HK-2 (cell line): ENCODE measurements around the gene MGAT5.

Experiments used
- DNase-seq: peaks from one replicate; pipeline ENCODE4 v3.0.0-alpha.2; 2018; ENCODE audit not compliant: unreplicated experiment

The MGAT5 gene

GRCh38 chr2:134449751-134450513 is 196.1 kb downstream of the MGAT5 start:
- DNase-seq = no peak

- DNase-seq = no peak
Observed at GRCh38 chr2:134451347-134451630, 197.4 kb downstream of the MGAT5 start.

GRCh38 chr2:134452042-134452733 is 198.3 kb downstream of the MGAT5 start:
- DNase-seq = no peak

DNA sequence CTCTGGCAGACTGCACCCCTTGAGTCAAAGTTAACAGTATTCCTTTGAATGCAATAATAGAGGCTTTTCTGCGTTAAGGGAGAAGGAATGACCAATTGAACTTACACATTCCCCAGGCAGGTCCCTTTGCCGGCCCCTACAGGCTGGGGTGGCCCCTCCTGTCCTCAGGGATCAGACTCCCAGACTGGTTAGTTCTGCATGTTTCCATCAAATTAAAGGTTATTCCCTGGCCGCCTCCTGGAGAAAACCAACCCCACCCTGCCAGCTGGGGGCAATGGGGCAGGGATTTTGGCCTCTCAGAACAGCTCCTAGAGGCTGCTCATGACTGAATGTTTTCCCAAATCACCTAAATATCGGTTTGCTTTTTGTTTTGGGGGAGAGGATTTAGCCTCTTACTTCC is 199.6 kb downstream of the MGAT5 start:
- no peak for DNase-seq

DNA sequence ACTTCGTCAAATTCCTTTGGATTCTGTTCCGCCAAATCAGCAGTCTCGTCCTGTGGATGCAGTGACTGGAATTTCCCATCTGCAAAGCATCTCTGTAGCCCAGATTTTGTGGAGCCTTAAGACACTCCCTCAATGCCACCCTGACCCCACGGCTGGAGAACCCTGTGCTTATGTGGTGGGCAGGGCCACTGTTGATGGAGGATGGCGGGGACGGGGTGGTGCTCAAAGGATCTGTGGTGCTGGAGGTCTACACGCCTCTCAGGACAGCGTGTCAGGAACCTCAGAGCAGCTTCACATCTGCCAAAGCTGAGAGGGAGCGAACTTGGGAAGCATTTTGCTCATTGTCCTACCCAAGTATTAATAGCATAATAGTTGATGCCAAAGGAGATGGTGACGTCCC is 200.1 kb downstream of the MGAT5 start:
- DNase-seq = no peak

DNA sequence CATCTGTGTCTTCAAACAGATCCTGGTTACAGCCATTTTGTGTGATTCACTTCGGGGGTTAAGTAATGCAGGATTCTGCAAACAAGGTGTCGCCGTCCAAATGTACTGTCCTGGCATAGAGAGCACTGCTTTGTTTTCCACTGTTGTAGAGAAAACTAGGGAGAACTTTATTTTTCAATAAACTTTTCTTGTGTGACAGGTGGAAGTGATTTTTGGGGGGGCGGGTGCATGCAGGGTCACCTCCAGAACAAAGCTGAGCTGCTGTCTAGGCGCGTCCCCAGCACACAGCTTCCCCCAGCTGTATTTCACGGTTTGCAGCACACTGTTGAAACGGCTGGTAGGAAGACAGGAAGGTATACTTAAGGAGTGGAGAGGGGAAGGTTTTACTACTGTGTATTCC is 200.6 kb downstream of the MGAT5 start:
- DNase-seq = no peak

DNA sequence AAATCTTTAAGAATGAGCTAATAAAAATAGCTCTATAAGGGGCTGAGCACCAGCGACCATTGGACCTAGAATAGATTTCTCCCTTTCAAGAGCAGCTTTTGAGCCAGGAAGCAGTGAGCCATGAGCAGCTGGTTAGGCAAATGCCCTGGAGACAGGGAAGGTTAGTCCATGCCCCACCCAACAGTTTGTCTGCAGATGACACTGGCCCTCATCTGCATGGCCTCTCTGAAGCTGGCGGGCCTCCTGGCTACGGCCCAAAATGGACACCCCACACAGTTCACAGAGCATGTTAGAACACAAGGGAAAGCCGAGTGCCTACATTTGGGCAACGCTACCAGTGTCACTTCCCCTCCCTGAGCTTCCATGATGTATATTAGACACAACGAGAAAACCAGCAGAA is 201.1 kb downstream of the MGAT5 start:
- DNase-seq = no peak

GRCh38 chr2:134455426-134455825 is 201.6 kb downstream of the MGAT5 start:
- no peak for DNase-seq

- no peak for DNase-seq
Observed at GRCh38 chr2:134457353-134457752, 203.5 kb downstream of the MGAT5 start.

DNA sequence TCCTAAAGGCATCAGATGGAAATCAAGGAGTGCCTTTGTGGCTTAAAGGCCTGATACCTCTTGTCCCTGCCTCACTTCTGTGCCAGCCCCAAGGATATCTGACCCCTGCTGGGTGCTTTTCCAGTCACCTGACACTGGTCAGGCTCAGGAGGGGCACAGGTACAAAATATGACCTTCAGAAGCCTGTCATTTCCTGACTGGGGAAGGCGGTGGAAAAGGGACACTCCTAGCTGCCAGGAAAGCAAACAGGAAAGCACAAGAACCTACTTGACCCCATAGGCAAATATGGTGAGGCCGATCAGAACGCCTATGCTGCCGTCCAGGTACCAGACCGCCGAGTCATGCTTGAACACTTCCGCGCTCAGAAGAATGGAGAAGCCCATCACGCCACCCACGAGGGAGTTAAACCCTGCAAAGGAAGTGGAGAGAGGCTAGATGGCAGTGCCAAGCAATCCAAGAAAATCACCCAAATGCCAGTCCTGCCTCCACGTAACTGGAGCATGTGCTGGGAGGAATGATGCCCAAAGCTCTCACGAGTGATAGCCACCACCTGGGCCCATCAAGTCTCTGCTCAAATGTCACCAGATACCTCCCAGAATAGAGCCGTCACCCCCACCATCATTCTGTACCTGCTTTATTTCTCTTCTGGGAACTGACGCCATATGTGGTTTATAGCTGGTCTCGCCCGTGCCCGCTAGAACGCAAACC is 204.0 kb downstream of the MGAT5 start:
- DNase-seq = no peak

GRCh38 chr2:134458473-134458853 is 204.6 kb downstream of the MGAT5 start:
- DNase-seq = no peak

DNA sequence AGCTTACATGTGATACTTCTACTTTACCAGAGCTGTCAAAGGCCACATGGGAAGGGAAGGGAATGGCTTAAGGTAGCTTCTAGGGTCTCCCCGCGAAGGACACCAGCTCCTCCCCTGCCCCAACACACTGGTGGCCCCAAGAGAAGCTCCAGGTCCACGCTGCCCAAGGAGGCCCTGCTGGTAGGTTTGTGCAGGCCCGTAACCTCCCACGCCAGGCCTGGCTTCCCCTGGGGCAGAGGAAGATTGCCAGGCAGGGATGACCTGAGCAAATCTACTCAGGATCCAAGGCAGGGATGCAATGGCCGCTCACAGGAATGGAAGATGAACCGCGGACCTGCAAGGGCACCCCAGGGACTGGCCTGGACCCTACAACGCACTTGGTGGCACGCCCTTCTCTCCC is 205.1 kb downstream of the MGAT5 start:
- DNase-seq = no peak

DNA sequence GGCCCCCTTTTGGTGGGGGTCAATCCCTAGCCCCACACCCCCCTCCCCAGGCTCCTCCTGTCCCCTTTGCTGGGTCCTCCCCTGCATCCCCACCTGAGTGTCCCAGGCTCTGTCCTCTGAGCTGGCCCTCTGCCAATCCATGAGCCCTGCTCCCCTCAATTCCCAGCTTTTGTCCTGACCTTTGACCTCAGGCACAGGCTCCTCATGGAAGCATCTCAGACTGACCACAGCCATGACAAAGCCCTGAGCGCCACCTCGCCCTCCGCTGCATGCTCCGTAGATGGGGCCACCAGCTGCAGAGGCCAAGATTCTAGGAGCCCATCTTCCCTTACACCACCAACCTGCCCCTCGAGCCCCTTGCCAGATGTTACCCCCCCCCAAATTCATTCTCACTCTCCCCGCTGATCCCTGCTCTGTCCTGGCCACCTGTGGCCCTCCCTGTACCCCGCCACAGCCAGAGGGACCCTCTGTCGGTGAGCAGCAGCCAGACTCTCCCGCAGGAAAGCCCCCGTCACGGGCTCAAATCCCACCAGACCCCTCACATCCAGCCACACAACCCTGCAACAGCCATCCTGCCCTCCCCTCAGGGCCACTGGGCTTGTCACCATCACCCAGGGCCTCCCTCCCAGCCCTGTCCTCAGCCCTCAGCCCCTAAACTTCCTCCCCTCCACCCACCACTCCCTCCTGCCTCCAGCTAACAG is 206.0 kb downstream of the MGAT5 start:
- DNase-seq = no peak

DNA sequence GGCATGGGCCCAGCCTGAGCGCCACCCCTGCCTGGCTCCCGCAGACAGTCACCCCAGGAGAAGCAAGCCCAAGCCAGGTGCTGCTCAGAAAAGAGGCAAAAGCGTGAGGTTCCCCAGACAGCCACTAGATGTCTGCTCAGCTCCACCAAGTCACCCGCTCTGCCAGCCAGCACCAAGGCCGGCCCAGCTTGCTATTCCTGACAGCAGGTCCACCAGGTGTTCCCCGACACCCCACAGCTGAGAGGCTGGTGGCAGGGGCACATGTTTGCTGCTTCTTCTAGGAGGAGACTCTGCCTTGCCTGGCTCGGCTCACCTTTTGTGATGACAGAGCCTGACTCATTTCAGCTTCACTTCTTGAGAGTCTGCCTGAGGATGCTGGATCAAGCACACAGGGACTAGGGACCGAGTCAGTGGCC is 206.7 kb downstream of the MGAT5 start:
- peak; percentile 58 for DNase-seq

GRCh38 chr2:134461511-134461910 is 207.6 kb downstream of the MGAT5 start:
- DNase-seq = peak; percentile 45

- no peak for DNase-seq
Observed at GRCh38 chr2:134462275-134462674, 208.4 kb downstream of the MGAT5 start.

GRCh38 chr2:134462791-134463698 is 209.2 kb downstream of the MGAT5 start:
- DNase-seq = no peak

- no peak for DNase-seq
Observed at GRCh38 chr2:134463699-134464022, 209.8 kb downstream of the MGAT5 start.

DNA sequence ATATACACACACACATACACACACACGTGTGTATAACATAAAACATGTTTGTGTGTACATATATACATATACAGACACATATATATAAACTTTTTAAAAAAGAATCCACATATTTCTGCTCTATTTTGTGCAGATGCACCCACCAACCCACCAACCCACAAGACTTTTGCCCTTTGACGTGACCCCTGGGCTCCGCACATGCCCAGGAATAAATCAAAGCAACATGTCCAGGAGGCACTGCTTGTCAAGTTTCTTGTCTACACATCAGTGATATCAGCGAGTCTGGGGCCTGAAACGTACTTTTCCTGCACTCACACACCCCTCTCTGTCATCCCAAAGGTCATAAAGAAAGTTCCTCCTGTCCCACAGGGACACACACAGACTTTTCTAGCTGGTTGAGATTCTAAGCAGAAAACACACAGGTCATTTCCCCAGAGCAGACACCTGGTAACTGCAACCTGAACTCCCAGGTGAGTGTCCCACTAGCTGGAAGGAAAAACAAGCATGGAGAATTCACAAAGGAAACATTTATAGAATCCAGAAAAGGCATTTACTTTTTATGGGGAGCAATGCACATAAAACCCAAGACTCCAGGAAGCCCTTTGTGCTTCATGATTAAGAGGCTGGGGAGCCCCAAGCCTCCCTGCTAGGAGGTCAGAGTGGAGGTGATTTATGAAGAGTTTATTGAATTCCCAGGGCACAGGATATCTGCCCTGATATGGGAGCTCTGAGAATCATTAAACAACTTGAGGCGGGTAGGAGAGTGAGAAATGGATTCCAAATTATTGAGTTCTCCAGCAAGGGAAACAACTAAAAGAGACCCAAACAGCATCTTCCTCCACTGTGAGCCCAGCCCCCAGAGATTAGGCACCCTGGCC is 211.6 kb downstream of the MGAT5 start:
- no peak for DNase-seq

DNA sequence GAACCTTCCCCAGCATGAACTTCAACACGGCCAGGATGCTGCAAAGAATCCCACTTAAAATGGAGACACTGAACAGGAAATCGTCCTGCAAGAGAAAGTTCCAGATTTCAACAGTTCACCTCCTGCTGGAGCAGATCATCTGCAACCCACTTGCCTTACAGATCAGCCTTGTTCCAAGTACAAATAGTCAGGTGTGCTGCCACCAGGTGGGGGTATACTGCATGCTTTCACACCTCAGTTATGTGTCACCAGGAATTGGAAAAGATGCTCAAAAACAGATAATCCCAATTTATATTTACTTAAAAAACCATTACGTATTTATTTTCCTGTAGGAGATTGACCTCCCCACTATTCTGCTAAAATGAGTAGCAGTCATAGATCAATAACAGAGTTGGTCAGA is 212.3 kb downstream of the MGAT5 start:
- DNase-seq = no peak

DNA sequence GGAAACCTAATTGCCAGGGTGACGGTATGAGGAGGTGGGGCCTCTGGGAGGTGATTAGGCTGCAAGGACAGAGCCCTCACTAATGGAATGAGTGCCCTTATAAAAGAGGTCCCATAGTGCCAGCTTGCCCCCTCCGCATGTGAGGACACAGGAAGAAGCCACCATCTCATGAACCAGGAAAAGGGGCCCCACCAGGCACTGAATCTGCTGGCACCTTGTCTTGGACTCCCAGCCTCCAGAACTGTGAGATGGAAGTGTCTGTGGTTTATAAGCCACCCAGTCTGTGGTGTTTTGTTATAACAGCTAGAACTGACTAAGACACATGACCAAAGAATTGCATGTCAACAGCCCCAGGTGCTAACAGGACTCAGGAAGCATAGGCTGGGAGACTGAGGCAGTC is 214.3 kb downstream of the MGAT5 start:
- no peak for DNase-seq
